Measurements from ENCODE around the gene PDLIM1.

Gene PDLIM1, protein sequence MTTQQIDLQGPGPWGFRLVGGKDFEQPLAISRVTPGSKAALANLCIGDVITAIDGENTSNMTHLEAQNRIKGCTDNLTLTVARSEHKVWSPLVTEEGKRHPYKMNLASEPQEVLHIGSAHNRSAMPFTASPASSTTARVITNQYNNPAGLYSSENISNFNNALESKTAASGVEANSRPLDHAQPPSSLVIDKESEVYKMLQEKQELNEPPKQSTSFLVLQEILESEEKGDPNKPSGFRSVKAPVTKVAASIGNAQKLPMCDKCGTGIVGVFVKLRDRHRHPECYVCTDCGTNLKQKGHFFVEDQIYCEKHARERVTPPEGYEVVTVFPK

DNA sequence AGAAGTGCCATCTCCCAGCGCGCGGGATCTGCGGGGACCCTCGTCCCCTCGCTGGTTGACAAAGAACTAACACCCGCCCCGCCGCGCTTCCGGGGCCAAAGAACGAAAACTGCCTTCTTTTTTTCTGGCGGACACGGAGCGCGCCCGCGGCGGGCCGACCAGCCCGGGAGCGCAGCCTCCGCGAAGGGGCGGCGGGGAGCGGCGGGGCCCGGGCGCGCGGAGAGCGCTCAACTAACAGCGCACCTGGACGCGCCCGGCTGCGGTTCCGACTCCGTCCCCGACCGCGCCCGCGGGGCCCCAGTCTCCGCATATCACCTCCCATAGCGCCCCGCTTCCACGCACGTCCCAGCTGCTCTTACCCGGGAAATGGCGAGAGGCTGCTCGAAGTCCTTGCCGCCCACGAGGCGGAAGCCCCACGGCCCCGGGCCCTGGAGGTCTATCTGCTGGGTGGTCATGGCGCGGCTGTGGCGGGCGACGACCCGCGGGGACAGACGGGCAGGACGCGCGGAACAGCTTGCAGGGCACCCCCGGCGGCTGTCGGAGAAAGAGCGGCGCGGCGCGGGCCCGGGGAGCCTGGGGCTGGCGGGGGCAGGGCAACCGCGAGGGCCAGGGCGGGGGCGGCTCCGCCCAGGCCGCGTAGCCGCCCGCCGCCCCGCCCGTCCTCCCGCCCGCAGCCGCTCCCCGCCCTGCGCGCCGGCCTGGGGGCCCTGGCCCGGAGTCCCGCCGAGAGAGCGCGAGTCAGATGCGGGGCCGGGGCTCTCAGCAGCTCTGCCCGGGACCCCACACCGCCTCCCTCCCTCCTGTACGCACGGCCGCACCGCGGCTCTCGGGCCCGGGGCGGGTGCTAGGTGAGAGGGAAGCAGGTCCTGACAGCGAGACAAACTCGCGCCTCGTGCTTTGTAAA is at the start of gene PDLIM1:
Gene PDLIM1, minus strand, starts transcription at position 543 of the 904 bp plus-strand sequence. Its CDS starts 88 bp downstream, at position 455.
- DNase-seq: peak in 1 of 2 donors; percentile 13

DNA sequence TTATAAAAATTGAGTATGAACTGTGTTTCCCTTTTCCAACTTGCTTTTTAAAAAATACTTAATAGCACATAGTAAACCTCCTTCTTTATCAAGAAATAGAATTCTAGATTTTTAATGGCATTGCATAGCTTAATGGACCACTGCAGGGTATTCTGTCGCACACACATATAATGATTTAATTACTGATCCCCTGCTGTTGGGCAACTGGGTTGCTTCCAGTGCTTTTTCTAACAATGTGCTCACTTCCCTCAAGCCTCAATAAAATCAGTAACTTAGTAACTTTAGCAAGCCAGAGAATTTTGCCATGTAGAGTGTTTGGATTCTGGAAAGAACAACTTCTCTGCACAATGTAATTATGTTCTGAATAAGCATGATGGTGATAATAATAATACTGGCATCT is 49.1 kb upstream of the PDLIM1 start:
- no peak for DNase-seq

DNA sequence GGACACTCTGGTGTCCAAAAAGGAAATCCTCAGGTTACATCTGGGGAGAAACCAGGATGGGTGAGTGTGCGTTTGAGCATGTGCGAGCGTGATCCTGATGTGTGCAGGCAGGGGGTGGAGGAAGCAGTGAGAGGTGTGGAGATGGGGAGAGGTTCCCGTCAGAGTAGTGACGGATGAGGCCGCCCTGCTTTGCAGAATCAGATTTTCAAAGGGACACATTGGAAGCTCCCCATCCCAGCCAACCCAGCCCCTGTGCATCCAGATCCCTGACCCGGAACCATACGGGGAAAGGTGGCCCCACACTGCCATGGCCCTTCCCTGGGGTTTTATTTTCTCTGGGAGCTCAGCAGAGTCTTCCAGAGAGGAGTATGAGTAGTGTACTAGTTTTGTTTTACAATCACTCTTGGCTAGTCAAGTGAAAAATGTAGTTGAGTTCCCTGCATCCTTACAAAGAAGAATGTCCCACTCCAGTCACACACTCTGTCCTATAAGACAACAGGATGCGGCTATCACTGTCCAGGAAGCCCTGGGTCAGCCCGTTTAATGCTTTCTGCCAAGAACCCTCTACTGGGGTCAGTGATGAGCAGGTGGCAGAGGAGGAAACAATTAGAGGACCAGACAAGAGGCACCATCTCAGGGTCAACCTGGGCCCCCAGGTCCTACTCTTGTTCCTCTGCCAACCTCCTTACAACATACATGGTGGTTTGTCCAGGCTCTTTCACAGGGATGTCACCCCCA is 46.8 kb upstream of the PDLIM1 start:
- DNase-seq: no peak

DNA sequence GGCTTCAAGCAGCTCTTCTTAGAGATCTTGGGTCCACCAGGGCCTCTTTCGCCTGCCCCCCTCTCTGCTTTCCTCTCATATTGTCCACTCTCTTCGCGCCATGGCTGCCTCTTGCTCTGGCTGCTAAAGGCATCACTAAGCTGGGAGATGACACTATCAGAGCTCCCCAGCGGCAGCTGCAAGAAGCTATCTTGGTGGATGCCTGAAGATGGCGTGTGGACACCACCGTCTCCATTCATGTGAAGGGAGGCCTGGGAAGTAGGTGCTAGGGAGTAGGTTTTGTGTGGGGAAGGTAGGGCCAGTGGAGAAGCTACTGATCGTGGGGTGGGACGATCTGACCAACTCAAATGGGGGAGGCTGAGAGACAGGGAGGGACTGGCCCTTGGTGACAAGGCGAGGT is 45.9 kb upstream of the PDLIM1 start:
- DNase-seq: no peak

DNA sequence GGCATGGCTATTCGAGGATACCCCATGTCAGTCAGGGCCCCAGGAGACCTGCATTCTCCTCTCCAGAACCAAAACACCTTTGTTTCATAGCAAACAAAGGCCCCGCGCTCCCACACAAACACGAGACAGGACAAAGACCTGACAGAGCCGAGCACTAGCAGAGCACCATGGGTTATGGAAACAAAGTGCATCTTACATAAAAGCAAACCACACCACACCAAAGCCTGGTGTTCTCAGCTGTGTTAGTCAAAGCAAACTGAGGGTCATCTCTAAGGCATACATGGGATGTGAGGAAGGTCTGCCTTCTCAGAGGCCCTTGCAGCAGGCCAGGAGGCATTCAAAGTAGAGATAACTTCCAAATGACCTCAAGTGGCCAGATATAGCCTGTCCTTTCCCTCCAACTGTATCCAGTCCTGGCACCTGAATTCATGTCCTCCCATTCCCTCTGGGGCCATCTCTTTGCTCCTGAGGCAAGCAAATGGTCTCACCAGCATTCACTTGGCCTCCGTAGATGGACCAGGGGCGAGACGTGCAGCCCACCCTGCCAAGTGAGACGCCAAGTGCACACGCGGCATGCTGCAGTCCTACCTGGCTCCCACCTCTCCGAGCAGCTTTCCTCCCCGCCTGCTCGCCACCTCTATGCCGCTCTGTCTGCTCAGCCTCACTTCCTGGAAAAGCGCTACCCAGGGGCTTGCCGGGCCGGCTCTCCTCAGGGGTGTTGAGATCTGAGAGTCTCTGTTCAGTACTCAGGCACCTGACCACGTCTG is 45.3 kb upstream of the PDLIM1 start:
- DNase-seq: no peak

DNA sequence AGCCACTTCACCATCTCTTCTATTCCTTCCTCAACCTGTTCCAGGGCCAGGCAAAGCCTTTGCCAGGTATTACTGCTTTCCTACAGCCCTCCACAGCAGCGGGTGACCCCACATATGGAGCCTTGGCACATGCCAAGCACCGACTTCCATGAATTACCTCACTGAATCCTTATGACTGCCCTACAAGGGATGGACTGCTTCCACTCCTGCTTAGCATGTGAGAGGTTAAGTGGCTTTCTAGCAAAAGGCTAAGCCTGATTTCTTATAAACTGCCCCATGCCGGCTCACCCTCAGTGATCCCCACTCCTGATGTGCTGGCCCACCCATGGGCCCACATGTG is 44.0 kb upstream of the PDLIM1 start:
- no peak for DNase-seq

DNA sequence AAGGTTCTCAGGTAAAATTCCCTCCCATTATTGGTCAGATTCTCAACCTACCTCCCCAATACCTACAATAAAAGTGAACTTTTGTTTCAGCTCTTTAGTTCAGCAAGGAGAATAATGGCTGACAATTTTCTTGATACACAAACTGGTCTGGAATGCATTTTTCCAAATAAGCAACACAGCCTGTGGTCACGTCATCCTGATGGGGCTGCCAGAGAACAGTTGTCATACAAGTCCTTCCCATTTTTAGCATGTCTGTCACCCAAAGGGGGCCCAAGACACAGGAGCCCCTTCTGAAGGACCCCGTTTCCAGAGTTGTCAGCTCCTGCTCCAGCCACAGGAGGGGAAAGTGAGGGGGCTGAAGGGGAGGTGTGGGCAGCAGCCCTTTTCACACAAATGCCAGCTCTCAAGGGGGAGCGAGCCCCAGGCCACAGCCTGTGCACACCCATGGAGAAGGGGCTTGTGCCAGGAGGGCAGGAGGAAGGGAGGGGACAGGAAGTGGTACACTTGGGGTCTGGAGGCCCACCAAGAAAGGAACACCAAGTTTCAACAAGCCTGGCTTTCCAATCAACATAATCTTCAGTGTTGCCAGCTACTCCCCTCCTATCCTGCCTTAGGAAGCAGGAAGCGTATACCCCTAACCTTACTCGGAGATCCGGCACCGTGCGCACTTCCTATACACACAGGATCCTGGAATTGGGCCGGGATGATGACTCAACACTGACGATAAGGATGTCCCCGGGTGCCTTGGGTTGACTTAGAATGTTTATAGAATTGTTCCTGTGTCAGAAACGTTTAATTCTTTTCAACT is 43.4 kb upstream of the PDLIM1 start:
- DNase-seq: no peak

DNA sequence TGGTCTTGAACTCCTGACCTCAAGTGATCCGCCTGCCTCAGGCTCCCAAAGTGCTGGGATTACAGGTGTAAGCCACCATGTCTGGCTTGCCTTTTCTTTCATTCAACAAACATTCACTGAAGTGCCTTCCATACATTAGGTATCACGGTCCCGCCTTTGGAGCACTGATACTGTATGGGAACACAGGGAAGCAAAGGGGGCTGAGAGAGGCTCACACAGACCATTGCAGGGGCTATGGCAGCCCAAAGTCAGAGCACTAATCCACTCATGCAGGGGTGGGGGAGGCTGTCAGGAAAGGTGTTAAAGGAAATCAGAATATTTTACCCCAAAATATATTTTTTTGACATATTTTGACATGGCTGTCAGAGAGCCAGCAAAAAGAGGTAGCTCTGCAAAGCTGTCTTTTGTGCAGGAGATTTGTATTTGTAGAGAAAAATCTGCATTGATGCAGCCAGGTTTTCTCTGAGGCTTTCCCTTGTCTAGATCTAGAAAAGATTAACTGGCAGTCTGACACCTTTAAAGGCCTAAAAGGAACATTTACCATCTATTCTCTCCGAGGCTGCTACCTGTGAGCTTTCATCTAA is 42.0 kb upstream of the PDLIM1 start:
- DNase-seq: no peak

DNA sequence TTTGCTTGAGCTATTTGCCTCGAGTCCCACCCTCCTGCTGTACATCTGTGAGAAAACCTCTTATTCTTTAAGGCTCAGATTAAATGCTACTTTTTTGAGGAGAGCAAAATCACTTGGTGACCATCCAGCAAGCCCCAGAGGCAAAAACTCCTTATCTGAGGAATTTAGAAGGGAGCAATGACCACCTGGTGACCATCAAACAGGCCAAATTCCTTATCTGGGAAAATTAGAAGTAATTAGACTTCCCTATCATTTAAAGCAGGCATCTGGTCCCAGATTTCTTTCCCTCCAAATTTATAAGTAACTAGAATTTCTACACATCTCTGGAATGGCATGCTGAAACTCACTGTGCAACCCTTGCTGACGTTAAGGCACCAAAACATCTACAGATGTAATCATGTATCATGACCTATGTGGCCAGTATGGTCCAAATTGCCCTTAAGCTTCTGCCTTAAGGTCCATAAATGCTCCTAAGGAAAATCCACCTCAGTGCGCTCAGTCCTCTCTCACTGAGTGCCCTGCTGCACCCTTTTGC is 40.9 kb upstream of the PDLIM1 start:
- DNase-seq: no peak

DNA sequence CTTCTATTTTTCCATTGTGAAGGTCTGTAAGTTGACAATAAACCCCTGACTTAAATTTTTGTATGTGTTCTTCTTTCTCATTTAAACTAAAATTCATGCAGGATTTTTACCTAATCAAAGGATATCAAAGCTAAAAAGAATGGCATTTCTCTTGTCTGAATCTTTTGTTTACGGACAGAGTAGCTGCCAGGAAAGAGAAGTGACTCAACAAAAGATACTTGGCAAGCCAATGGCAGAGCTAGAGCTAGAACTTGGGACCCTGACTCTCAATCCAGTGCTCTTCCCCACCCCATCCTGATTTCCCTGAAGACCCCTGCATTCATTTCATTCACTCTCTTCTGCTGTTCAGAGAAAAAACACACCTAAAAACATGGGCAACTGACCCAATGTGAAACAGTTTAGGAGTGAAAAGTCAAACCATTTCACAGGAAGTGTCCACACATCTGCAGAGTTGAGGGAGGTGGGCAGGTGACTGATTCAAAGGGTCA is 40.2 kb upstream of the PDLIM1 start:
- DNase-seq: no peak

DNA sequence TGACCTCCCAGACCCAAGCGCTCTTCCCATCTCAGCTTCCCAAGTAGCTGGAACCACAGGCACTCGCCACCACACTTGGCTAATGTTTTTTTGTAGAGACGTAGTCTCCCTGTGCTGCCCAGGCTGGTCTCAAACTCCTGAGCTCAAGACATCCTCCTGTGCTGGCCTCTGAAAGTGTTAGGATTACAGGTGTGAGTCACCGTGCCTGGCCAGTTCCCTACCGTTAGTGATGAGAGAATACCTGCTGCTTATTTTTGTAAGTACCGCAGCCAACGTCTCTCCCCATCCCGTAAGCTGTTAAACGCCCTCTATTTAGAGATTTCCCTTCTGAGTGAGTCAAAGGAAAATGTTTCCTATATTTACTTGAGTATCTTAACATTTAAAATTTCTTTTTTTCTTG is 38.5 kb upstream of the PDLIM1 start:
- no peak for DNase-seq

DNA sequence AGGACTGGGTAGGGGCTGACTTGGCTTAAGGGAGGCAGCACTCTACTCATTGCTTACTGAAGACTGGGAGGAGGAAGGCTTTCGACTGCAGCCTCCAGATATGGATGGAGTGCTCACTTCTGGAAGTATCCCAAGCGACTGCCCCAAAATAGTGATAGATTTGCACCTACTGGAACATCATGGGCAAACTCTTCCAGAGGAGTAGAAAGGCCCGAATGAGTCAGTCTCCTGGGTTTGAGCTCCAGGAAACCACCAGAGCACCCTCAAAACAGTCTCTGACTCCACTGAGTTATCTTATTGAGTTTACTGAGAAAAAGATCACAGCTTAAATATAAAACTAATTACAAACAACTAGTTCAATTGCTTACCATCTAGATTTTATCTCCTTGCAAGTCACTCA is 37.2 kb upstream of the PDLIM1 start:
- no peak for DNase-seq

DNA sequence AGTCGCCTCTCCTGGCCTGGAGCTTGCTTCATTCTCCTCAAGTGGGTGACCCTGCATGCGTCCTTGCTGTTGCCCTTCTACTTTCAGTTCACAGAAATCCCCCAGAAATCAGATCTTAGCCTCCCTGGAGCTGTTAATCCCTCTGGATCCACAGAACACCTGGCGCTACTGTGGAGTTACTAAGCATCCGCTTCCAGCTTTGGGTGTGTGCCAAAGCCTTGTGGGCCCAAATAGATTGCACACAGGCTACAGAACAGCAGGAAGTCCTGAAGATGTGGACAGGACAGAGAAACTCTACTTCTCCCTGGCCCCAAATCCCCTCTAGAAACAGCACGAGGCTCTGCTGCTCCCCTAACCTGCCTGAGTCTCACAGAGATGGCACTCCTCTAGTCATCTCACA is 36.6 kb upstream of the PDLIM1 start:
- DNase-seq: no peak

DNA sequence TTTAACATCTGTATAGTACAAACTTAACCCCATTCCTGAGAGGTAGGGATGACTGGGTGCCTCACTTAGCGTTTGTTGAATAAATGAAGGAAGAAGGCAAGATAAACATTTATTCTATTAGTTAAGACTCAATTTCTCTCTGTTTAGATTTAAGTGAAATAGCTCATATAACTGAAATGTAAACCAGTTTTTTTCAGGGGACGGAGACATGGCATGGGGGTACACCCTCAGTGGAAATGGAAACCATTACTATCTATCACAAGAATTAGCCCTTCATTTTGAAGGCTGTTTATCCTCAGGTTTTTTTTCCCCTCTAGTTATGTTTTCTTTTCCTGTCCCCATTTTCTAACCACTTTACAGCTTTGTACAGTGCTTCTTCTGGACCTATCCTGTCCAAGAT is 35.6 kb upstream of the PDLIM1 start:
- no peak for DNase-seq

DNA sequence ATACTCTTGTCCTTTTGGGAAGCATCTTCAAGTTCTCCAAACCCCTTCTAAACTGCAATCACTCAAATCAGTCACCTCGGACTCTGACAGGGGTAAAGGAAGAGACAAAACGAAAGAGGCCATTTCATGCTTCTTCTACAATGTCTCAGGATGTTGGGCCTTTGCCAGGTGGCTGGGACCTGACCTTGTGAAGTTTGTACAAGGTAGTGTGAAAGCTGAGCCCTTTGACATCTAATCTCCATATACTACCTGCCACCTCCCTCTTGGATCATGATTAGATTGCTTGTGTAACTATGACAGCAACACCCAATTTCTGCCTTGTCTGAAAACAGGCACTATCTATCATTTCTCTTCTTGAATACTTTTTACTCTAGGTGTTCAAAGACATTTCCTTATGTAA is 35.1 kb upstream of the PDLIM1 start:
- DNase-seq: no peak

DNA sequence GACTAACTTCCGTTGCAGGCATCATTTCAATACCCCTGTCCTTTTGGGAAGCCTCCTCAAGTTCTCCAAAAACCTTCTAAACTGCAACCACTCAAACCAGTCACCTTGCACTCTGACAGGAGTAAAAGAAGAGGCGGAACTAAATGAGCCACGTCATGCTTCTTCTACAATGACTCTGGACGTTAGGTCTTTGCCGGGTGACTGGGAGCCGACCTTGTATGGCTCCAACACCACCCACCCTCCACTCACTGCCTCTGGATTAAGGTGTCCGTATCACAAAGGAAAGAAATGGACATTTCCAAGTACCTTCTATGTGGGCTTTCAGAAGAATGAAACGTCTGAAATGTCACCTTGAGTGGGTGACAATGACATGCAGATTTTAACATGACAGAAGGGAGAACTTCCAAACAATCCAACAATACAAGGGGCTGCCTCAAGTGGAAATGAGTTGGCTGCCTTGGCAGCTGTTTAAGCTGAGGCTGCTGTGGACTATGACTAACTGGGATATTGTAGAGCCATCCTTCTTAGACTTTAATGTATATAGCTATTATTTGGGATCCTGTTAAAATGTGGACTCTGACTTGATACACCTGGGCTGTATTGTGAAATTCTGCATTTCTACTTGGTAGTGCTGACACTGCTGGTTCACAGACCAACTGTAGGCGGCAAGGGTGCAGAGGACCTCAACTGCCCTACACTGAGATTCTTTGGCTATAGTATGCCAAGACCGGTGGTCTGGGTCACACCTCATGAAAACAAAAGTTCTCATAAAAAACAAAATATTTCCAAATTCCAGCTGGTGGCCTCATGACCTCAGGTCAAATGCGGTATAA is 33.8 kb upstream of the PDLIM1 start:
- DNase-seq: no peak

DNA sequence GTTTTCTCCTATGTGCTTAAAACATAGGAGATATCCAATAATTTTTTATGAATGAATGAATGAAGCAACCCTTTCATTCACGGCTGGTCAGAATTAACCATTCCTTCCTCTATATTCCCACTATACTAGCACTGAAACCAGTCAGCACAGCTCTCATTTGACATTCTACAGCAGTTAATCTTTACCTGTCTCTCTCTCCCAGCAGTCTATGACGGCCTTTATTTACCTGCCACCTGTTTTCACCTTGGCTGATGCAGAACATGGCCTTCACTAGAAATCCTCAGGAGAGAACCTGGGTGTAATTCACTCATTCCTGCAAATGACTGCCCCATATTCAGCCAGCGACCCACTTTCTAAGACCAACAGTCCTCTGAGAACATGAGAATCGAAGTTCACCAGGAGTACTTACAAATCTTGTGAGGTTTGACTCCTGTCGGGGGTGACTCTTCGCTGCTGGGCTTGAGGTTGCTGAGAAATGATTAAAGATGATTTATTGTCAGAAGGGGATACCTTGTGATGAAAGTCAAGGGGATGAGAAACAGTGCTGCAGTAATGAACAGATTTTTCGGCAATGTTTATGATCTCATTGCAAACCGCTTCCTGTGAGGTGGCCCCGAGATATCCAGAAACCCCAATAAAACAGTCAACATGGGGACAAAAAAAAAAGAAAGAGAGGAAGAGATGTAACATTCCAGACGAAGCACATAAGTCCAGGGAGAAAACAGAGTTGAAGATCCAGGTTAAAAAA is 30.9 kb upstream of the PDLIM1 start:
- no peak for DNase-seq

DNA sequence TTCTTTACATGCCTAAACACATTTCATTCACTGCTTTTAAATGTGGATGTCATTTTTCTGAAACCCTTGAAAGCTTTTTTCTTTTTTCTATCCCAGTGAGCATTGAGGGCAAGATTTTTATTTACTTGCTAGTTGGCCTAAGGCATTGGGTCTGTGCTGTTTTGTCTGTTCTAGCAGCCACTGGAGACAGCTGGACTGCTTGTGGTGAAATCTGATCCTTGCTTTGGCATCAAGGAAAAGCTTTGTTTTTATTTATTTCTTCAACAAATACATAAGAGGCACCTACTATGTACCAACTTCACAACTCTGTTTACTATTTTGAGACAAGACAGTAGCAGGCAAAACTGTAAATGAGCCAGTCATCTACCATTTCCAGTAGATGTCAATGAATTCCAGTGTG is 28.4 kb upstream of the PDLIM1 start:
- DNase-seq: no peak

DNA sequence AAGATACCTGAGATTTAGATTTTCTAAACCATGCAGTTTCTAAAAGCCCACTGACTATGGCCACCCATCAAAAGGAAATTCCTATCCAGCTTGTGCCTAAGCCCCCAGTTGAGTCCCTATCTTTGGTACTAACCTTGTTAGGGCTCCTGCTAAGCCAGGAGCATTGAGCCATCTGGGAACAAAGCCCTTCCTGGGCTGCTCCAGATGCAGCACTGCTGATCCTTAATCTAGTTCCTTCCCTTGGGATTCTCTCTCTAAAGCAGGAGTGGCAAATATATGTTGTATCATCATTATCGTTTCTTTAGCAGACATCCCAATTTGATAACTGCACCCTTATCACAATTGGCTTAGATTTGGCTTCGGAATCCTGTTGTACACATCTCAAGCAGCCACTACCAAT is 24.7 kb upstream of the PDLIM1 start:
- DNase-seq: no peak
